PC-9 (cell line): ENCODE results near the gene JARID2. TPM values are rescaled to one million over a fixed set of nuclear protein-coding genes. Genes with fewer than 3 reads are reported as not detected.

ENCODE experiments used
- BruUV-seq: library from RNA; stranded (reverse); fragments of 400-500 nt; replicated peaks from 2 replicates; lab custom pipeline; 2021; lab: Mats Ljungman, UMichigan
- CTCF ChIA-PET: fragments of 300-600 bp; sonication (Branson Sonifier 250); formaldehyde crosslinking; loops from one replicate; lab custom pipeline; 2022; ENCODE audit warnings: antibody characterized with exemption; lab: Charles Lee
- POLR2A ChIA-PET: fragments of 300-600 bp; sonication (Branson Sonifier 250); formaldehyde crosslinking; loops from one replicate; lab custom pipeline; 2022; ENCODE audit warnings: antibody characterized with exemption; ENCODE audit not compliant: unreplicated experiment; lab: Charles Lee
- DNase-seq, 2 experiments: peaks; one replicate each; pipeline versions ENCODE4 v3.0.0 to v3.0.0-alpha.2; 2015 to 2022; ENCODE audit warnings: mixed read lengths in 1 of 2
- H2AFZ ChIP-seq: fragments of 200-600 bp; sonication (generic); 2 replicates; pipeline ENCODE4 v1.8.1; 2017; ENCODE audit warnings: antibody characterized with exemption
- H3F3A ChIP-seq: fragments of 200-600 bp; sonication (generic); 2 replicates; pipeline ENCODE4 v1.8.1; 2017; ENCODE audit warnings: antibody characterized with exemption, mild to moderate bottlenecking, low read depth; ENCODE audit not compliant: insufficient read depth
- H3K27ac ChIP-seq: fragments of 200-600 bp; sonication (generic); 2 replicates; pipeline ENCODE4 v1.6.1; 2016; ENCODE audit warnings: mixed run types
- H3K27me3 ChIP-seq: fragments of 200-600 bp; sonication (generic); 2 replicates; pipeline ENCODE4 v1.6.1; 2016; ENCODE audit warnings: low read depth, mixed run types; ENCODE audit not compliant: insufficient read depth
- H3K36me3 ChIP-seq: fragments of 200-600 bp; sonication (generic); 2 replicates; pipeline ENCODE4 v1.6.1; 2016; ENCODE audit warnings: low read depth, mixed run types
- H3K4me1 ChIP-seq: fragments of 200-600 bp; sonication (generic); replicated peaks from 2 replicates; pipeline ENCODE4 v1.6.1; 2016; ENCODE audit warnings: mixed run types; ENCODE audit not compliant: insufficient read depth
- H3K4me2 ChIP-seq: fragments of 200-600 bp; sonication (generic); 2 replicates; pipeline ENCODE4 v1.6.1; 2017; ENCODE audit warnings: mixed run types
- H3K4me3 ChIP-seq: fragments of 200-600 bp; sonication (generic); 2 replicates; pipeline ENCODE4 v1.6.1; 2016; ENCODE audit warnings: mixed run types
- H3K79me2 ChIP-seq: fragments of 200-600 bp; sonication (generic); 2 replicates; pipeline ENCODE4 v1.6.1; 2017; ENCODE audit warnings: low read depth, mixed run types
- H3K9me2 ChIP-seq: fragments of 200-600 bp; sonication (generic); 2 replicates; pipeline ENCODE4 v1.8.1; 2017; ENCODE audit warnings: mild to moderate bottlenecking; ENCODE audit not compliant: insufficient read depth
- H3K9me3 ChIP-seq: fragments of 200-600 bp; sonication (generic); 2 replicates; pipeline ENCODE4 v1.8.1; 2016; ENCODE audit warnings: low read depth; ENCODE audit not compliant: insufficient read depth
- H4K20me1 ChIP-seq: fragments of 200-600 bp; sonication (generic); 2 replicates; pipeline ENCODE4 v1.8.1; 2017; ENCODE audit not compliant: insufficient read depth
- EZH2 ChIP-seq: fragments of 200-600 bp; sonication (generic); IDR thresholded peaks from 2 replicates; pipeline ENCODE4 v1.8.0; 2017; ENCODE audit warnings: antibody characterized with exemption, low read depth
- intact Hi-C: fragments of 100-400 bp; cut with micrococcal nuclease; formaldehyde crosslinking; loops from one replicate; pipeline ENCODE4 v1.10.0; 2022; ENCODE audit not compliant: unreplicated experiment
- total RNA-seq: library from RNA; stranded (reverse); gene quantifications from 2 replicates; pipeline ENCODE4 v1.2.3, GENCODE V29; 2021
- TF ChIP-seq, protein P1 (sequence below): fragments of 200-600 bp; sonication (generic); conservative IDR thresholded peaks from 2 replicates; pipeline ENCODE4 v1.6.1; 2017; ENCODE audit warnings: mixed run types, antibody characterized with exemption, mild to moderate bottlenecking, moderate library complexity

The JARID2 gene
- total RNA-seq, 1 experiment from 2014 or later = 35.0 TPM

DNA sequence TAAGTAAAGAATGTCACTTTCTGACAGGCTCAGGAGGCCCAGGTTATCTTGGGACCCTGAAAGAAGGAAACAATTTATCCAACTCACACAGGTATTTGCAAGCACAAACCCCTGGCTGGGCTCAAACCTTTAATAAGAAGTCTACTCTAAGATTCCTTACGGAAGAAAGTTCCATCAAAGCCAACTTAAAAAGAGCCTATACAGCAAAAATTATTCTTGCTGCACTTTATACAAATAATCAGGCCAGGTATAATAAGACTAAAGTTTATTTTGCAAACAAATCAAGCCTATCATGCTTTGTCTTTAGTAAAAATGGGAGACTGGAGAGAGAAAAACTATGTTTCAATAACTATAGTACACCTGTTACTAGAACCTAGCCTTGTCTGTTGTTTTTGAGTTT, 314.8 kb downstream of the JARID2 start:
- Histone ChIP-seq H3K9me2 (no peaks in the 10 kb centered on the region), H3K79me2 (no peaks in the 10 kb centered on the region), H3K4me3 (no peak overlapping the region), H4K20me1 (no peaks in the 10 kb centered on the region), H2AFZ (no peak overlapping the region), H3K4me1 (no peaks in the 10 kb centered on the region), H3K27ac (no peak overlapping the region), H3K27me3 (no peaks in the 10 kb centered on the region), H3K36me3 (no peaks in the 10 kb centered on the region), H3K9me3 (no peaks in the 10 kb centered on the region), H3K4me2 (no peak overlapping the region), H3F3A (no peaks in the 10 kb centered on the region)
- DNase-seq = no peak
- POLR2A ChIA-PET = no interaction called here
- CTCF ChIA-PET = no interaction called here
- no TSS peak for BruUV-seq
- TF ChIP-seq, protein P1, sequence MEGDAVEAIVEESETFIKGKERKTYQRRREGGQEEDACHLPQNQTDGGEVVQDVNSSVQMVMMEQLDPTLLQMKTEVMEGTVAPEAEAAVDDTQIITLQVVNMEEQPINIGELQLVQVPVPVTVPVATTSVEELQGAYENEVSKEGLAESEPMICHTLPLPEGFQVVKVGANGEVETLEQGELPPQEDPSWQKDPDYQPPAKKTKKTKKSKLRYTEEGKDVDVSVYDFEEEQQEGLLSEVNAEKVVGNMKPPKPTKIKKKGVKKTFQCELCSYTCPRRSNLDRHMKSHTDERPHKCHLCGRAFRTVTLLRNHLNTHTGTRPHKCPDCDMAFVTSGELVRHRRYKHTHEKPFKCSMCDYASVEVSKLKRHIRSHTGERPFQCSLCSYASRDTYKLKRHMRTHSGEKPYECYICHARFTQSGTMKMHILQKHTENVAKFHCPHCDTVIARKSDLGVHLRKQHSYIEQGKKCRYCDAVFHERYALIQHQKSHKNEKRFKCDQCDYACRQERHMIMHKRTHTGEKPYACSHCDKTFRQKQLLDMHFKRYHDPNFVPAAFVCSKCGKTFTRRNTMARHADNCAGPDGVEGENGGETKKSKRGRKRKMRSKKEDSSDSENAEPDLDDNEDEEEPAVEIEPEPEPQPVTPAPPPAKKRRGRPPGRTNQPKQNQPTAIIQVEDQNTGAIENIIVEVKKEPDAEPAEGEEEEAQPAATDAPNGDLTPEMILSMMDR = no peak
- no peak for TF ChIP-seq EZH2
- intact Hi-C loops = no loop called here

DNA sequence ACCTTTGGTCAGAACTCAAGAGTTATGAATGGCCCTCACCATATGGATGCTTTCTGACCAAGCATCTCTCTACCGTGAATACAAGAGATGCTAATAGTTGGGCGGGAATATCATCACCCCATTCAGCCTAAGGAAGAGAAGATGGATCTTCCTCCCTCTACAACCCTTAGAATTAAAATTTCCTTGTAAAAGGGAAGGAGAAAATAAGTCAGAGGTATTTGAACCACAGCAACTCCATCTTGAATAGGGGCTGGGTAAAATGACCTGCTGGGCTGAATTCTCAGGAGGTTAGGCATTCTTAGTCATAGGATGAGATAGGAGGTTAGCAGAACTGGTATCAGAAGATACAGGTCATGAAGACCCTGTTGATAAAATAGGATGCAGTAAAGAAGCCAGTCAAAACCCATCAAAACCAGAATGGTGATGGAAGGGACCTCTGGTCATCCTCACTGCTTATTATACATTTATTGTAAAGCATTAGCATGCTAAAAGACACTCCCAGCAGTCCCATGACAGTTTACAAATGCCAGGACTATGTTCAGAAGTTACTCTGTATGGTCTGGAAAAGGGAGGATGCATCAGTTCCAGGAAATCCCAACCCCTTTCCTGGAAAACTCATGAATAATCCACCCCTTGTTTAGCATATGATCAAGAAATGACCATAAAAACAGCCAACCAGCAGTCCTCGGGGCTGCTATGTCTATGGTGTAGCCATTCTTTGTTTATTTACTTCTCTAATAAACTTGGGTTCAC, 315.8 kb downstream of the JARID2 start:
- ChIA-PET CTCF (no interaction called here), POLR2A (no interaction called here)
- no peak for DNase-seq
- Histone ChIP-seq H3F3A (no peaks in the 10 kb centered on the region), H3K4me3 (no peak overlapping the region), H3K4me1 (no peaks in the 10 kb centered on the region), H3K4me2 (no peak overlapping the region), H4K20me1 (no peaks in the 10 kb centered on the region), H3K9me2 (no peaks in the 10 kb centered on the region), H3K79me2 (no peaks in the 10 kb centered on the region), H3K36me3 (no peaks in the 10 kb centered on the region), H3K27me3 (no peaks in the 10 kb centered on the region), H3K27ac (no peak overlapping the region), H3K9me3 (no peaks in the 10 kb centered on the region), H2AFZ (no peak overlapping the region)
- intact Hi-C loops = no loop called here
- BruUV-seq = no TSS peak
- TF ChIP-seq, protein P1 = no peak
- TF ChIP-seq EZH2 = no peak

DNA sequence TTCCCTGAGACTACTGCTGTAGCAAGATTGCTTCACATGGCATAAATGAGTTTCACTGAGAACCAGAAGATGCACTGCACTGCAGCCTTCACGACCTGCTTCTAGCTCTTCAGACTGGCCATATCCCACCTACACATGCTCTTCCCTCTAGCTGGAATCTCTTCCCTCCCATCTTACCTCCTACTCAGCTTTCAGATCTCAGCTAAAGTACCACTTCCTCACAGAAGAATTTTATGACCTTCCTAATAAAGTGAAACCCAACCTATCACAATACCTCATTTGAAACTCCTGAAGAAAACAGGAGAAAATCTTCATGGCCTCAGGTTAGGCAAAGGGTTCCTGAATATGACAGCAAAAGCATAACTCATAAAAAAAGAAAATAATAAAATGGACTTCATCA, 317.1 kb downstream of the JARID2 start:
- H3K4me3 ChIP-seq = no peak overlapping the region
- no peaks in the 10 kb centered on the region for H3K27me3 ChIP-seq
- no peaks in the 10 kb centered on the region for H3F3A ChIP-seq
- H3K79me2 ChIP-seq = no peaks in the 10 kb centered on the region
- POLR2A ChIA-PET = no interaction called here
- no peak overlapping the region for H2AFZ ChIP-seq
- no peak overlapping the region for H3K4me2 ChIP-seq
- no peaks in the 10 kb centered on the region for H3K4me1 ChIP-seq
- BruUV-seq = no TSS peak
- H4K20me1 ChIP-seq = no peaks in the 10 kb centered on the region
- CTCF ChIA-PET = no interaction called here
- intact Hi-C loops = no loop called here
- no peaks in the 10 kb centered on the region for H3K9me3 ChIP-seq
- H3K9me2 ChIP-seq = no peaks in the 10 kb centered on the region
- TF ChIP-seq, protein P1 = no peak
- no peak for TF ChIP-seq EZH2
- no peaks in the 10 kb centered on the region for H3K36me3 ChIP-seq
- DNase-seq = no peak
- H3K27ac ChIP-seq = no peak overlapping the region
